WTC11 (cell line): ENCODE data around the gene GRIPAP1. TPM values are rescaled to one million over a fixed set of nuclear protein-coding genes. Genes with fewer than 3 reads are reported as not detected.

Source experiments
- ATAC-seq: fragments of 200-7000 bp; cut with Tn5 transposase; 2 replicates; pipeline ENCODE4 v1.10.0; 2021; ENCODE audit warnings: mild to moderate bottlenecking, moderate library complexity
- CTCF ChIA-PET: fragments of 300-600 bp; sonication (Branson Sonifier 250); formaldehyde crosslinking; loops from one replicate; lab custom pipeline; 2021; ENCODE audit warnings: antibody characterized with exemption; lab: Charles Lee
- POLR2A ChIA-PET: fragments of 350-600 bp; sonication (Branson Sonifier 250); formaldehyde crosslinking; loops from one replicate; lab custom pipeline; 2021; ENCODE audit warnings: antibody characterized with exemption; lab: Charles Lee
- DNase-seq: peaks from one replicate; pipeline ENCODE4 v3.0.0; 2021; ENCODE audit warnings: low spot score
- H3K27ac Mint-ChIP-seq: 2 replicates; pipeline ENCODE4 v1.8.0; 2021; ENCODE audit warnings: mixed read lengths
- H3K27me3 Mint-ChIP-seq: 2 replicates; pipeline ENCODE4 v1.8.0; 2021; ENCODE audit warnings: low read depth, mild to moderate bottlenecking, moderate library complexity, mixed read lengths
- H3K36me3 Mint-ChIP-seq: 2 replicates; pipeline ENCODE4 v1.8.0; 2021; ENCODE audit warnings: mixed read lengths
- H3K4me1 Mint-ChIP-seq: 2 replicates; pipeline ENCODE4 v1.8.0; 2022; ENCODE audit warnings: mixed read lengths
- H3K4me3 Mint-ChIP-seq: 2 replicates; pipeline ENCODE4 v1.8.0; 2021; ENCODE audit warnings: mild to moderate bottlenecking, moderate library complexity, mixed read lengths
- H3K9me3 Mint-ChIP-seq: 2 replicates; pipeline ENCODE4 v1.8.0; 2021; ENCODE audit warnings: mixed read lengths
- ARID4B ChIP-seq: sonication (generic); formaldehyde crosslinking; IDR thresholded peaks from 2 replicates; pipeline ENCODE4 v1.8.0; 2023; ENCODE audit warnings: missing genetic modification reagents, mild to moderate bottlenecking, borderline replicate concordance
- ATF2 ChIP-seq: sonication (generic); formaldehyde crosslinking; IDR thresholded peaks from 2 replicates; pipeline ENCODE4 v1.8.1; 2022; ENCODE audit warnings: low read depth, missing genetic modification reagents, borderline replicate concordance
- E2F4 ChIP-seq: sonication (generic); formaldehyde crosslinking; IDR thresholded peaks from 2 replicates; pipeline ENCODE4 v1.8.1; 2022; ENCODE audit warnings: low read depth, mild to moderate bottlenecking, moderate library complexity, missing genetic modification reagents, borderline replicate concordance
- ERG ChIP-seq: fragments of 250-450 bp; sonication (Bioruptor Pico); IDR thresholded peaks from 2 replicates; pipeline ENCODE4 v1.8.0; 2021; ENCODE audit warnings: mild to moderate bottlenecking
- ETV6 ChIP-seq: sonication (generic); formaldehyde crosslinking; IDR thresholded peaks from 2 replicates; pipeline ENCODE4 v1.8.1; 2022; ENCODE audit warnings: mild to moderate bottlenecking, missing genetic modification reagents
- FOXJ3 ChIP-seq: sonication (generic); formaldehyde crosslinking; IDR thresholded peaks from 2 replicates; pipeline ENCODE4 v1.9.0; 2021; ENCODE audit warnings: missing genetic modification reagents, mild to moderate bottlenecking, borderline replicate concordance
- FOXP1 ChIP-seq: sonication (generic); formaldehyde crosslinking; IDR thresholded peaks from 2 replicates; pipeline ENCODE4 v1.8.0; 2022; ENCODE audit warnings: missing genetic modification reagents, mild to moderate bottlenecking, moderate library complexity, borderline replicate concordance
- GRHL2 ChIP-seq: fragments of 250-450 bp; sonication (Bioruptor Pico); IDR thresholded peaks from 2 replicates; pipeline ENCODE4 v1.8.0; 2022; ENCODE audit warnings: mild to moderate bottlenecking, moderate library complexity; ENCODE audit not compliant: insufficient replicate concordance, severe bottlenecking
- HMGA2 ChIP-seq: fragments of 250-450 bp; sonication (Bioruptor Pico); IDR thresholded peaks from 2 replicates; pipeline ENCODE4 v1.4.0; 2021; ENCODE audit warnings: mild to moderate bottlenecking, moderate library complexity
- JAZF1 ChIP-seq: fragments of 250-450 bp; sonication (Bioruptor Pico); IDR thresholded peaks from 2 replicates; pipeline ENCODE4 v1.9.0; 2021; ENCODE audit warnings: moderate library complexity, mild to moderate bottlenecking, inconsistent platforms
- SMAD4 ChIP-seq: sonication (generic); formaldehyde crosslinking; IDR thresholded peaks from 2 replicates; pipeline ENCODE4 v1.8.0; 2022; ENCODE audit warnings: mild to moderate bottlenecking, missing genetic modification reagents
- ZBTB43 ChIP-seq: sonication (generic); formaldehyde crosslinking; IDR thresholded peaks from 2 replicates; pipeline ENCODE4 v1.8.1; 2023; ENCODE audit warnings: mild to moderate bottlenecking, missing genetic modification reagents
- ZNF263 ChIP-seq: sonication (generic); formaldehyde crosslinking; IDR thresholded peaks from 2 replicates; pipeline ENCODE4 v1.8.1; 2022; ENCODE audit warnings: low read depth, mild to moderate bottlenecking, moderate library complexity, missing genetic modification reagents
- total RNA-seq: library from RNA; stranded (reverse); gene quantifications from 3 replicates; pipeline ENCODE4 v1.2.3, GENCODE V29; 2021

Gene GRIPAP1
- total RNA-seq, 1 experiment from 2014 or later, result 70.7 TPM

DNA sequence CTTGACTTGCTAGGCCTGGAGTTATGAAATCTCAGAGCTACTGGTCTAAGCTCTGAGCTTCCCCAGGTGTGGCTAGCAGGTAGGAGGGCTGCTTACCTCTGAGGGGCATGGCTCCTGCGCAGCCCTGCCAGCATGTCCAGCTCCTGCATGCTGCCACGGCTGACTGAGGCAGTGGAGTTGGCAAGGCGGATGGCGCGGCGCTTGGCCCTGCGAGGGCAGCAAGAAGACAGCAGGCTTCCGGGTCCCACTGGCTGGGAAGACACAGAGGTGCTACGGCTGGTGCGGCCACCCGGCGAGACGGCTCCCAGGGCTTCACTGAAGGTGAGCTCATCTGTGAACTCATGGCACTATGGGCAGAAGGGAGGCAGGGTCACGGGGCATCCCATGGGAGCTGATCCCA lies 36.1 kb downstream of the GRIPAP1 start:
- POLR2A ChIA-PET, result no interaction called here
- CTCF ChIA-PET, result no interaction called here
- DNase-seq (no peak), ATAC-seq (no peak)
- Mint-ChIP-seq H3K4me1 (0 out of 2 replicates have a peak, but pooled peaks cover 4% of the 10 kb centered on the region), H3K36me3 (peaks cover 3% of the 10 kb centered on the region; the same call in 1 of the 2 replicates), H3K27ac (no peak overlapping the region), H3K9me3 (no peaks in the 10 kb centered on the region), H3K4me3 (no peak overlapping the region), H3K27me3 (no peaks in the 10 kb centered on the region)
- TF ChIP-seq ARID4B (CRISPR knock-in tag), result no peak
- TF ChIP-seq ZBTB43, result no peak
- no peak for TF ChIP-seq E2F4

DNA sequence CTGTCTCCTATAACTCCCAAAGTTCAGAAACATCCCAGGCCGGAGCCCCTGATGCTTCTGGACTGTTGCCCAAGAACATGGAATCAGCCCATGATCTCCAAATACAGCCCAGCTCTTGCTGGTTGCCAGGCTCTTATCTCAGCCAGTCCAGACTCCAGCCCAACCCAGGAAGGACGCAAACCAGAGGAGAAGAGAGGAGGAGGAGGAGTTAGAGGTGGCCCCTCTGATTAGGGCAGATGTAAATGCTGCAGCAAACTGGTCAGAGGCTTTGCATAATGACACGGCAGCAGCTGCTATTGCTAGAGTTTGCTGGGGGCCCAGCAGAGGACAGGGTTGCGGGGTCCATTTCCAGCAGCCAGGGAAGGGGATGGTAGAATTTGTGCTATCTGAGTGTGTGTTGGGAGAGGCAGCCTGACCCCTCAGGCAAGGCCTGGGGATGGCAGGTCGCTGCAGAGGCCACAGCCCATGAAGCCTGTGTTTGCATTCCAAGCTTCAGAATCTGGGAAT lies 40.4 kb downstream of the GRIPAP1 start:
- H3K4me1 Mint-ChIP-seq, result peaks cover 4% of the 10 kb centered on the region; the same call in 1 of the 2 replicates
- H3K27me3 Mint-ChIP-seq, result no peaks in the 10 kb centered on the region
- TF ChIP-seq ATF2, result no peak
- TF ChIP-seq FOXJ3 (CRISPR knock-in tag), result no peak
- TF ChIP-seq ETV6, result no peak
- TF ChIP-seq SMAD4 (CRISPR knock-in tag), result no peak
- no peak for TF ChIP-seq HMGA2 (CRISPR knock-in tag)
- no peak for TF ChIP-seq GRHL2
- TF ChIP-seq FOXP1 (CRISPR knock-in tag), result no peak
- TF ChIP-seq ZNF263 (CRISPR knock-in tag), result no peak
- TF ChIP-seq ERG (CRISPR knock-in tag), result no peak
- TF ChIP-seq JAZF1, result no peak
- TF ChIP-seq, all 79 proteins: peak for 0
- POLR2A ChIA-PET, result interaction anchor here (0.9 to 1.5 kb wide), 2 partner anchors 10 to 11 kb away, joined by 3 to 4 read pairs; partner anchors contain the start of gene KCND1
- Mint-ChIP-seq H3K36me3 (peaks cover 3% of the 10 kb centered on the region; the same call in 1 of the 2 replicates), H3K4me3 (no peak overlapping the region), H3K9me3 (no peaks in the 10 kb centered on the region), H3K27ac (no peak overlapping the region)
- no peak for ATAC-seq
- no peak for DNase-seq
- CTCF ChIA-PET, result no interaction called here
